HG03558 (cell line): Measurements from ENCODE around the gene PLD3.

Experiments used
- ATAC-seq: cut with Tn5 transposase; IDR thresholded peaks from one replicate; pipeline ENCODE4 v1.9.1; 2021; ENCODE audit warnings: moderate number of reproducible peaks; ENCODE audit not compliant: unreplicated experiment; ENCODE audit errors: extremely low read depth

The PLD3 gene

GRCh38 chr19:40411125-40411842 is 62.8 kb downstream of the PLD3 start:
- ATAC-seq = no peak

GRCh38 chr19:40411958-40412499 is 63.5 kb downstream of the PLD3 start:
- ATAC-seq = no peak

- no peak for ATAC-seq
Measured at GRCh38 chr19:40412866-40413265, 64.4 kb downstream of the PLD3 start.

- no peak for ATAC-seq
Measured at GRCh38 chr19:40413291-40413845, 64.9 kb downstream of the PLD3 start, which contains the start of gene PRX. TSS of gene PRX (minus strand) at chr19:40413378. CDS start at chr19:40407932, 5,446 bp downstream.

- no peak for ATAC-seq
Measured at GRCh38 chr19:40414542-40415535, 66.3 kb downstream of the PLD3 start.

GRCh38 chr19:40415768-40416167 is 67.3 kb downstream of the PLD3 start:
- no peak for ATAC-seq

- no peak for ATAC-seq
Measured at GRCh38 chr19:40416918-40417642, 68.6 kb downstream of the PLD3 start.

GRCh38 chr19:40417643-40417981 is 69.1 kb downstream of the PLD3 start:
- ATAC-seq = no peak

- ATAC-seq = no peak
Measured at GRCh38 chr19:40418040-40418439, 69.5 kb downstream of the PLD3 start.

- ATAC-seq = no peak
Measured at GRCh38 chr19:40419066-40419612, 70.6 kb downstream of the PLD3 start.

- ATAC-seq = no peak
Measured at GRCh38 chr19:40419780-40420179, 71.3 kb downstream of the PLD3 start.

GRCh38 chr19:40420451-40420765 is 71.9 kb downstream of the PLD3 start:
- ATAC-seq = no peak

GRCh38 chr19:40420766-40421765 is 72.6 kb downstream of the PLD3 start:
- ATAC-seq = no peak

- no peak for ATAC-seq
Measured at GRCh38 chr19:40421993-40422747, 73.7 kb downstream of the PLD3 start.

GRCh38 chr19:40422748-40423566 is 74.5 kb downstream of the PLD3 start:
- no peak for ATAC-seq

- no peak for ATAC-seq
Measured at GRCh38 chr19:40423938-40424337, 75.4 kb downstream of the PLD3 start.
